HepG2 (cell line): ENCODE data around the gene SMYD5. TPM values are rescaled to one million over a fixed set of nuclear protein-coding genes. Genes with fewer than 3 reads are reported as not detected.

ENCODE experiments used
- ATF3 ChIP-seq: sonication (generic); formaldehyde crosslinking; IDR thresholded peaks from 2 replicates; pipeline ENCODE4 v1.4.0; 2020; ENCODE audit warnings: missing genetic modification reagents
- CEBPB ChIP-seq: IDR thresholded peaks from 2 replicates; pipeline ENCODE4 v1.6.1; 2011; ENCODE audit warnings: low read depth, low read length, improper control_type of control experiment, borderline replicate concordance
- GATAD1 ChIP-seq: IDR thresholded peaks from 2 replicates; pipeline ENCODE4 v1.6.1; 2016; ENCODE audit warnings: missing genetic modification reagents, missing compliant biosample characterization
- GTF2F1 ChIP-seq: fragments of 150-350 bp; IDR thresholded peaks from 2 replicates; pipeline ENCODE4 v1.6.1; 2014; ENCODE audit warnings: low read length
- HIVEP1 ChIP-seq: sonication (generic); formaldehyde crosslinking; IDR thresholded peaks from 2 replicates; pipeline ENCODE4 v1.4.0; 2020; ENCODE audit warnings: mild to moderate bottlenecking, missing genetic modification reagents
- HMGXB3 ChIP-seq: sonication (generic); formaldehyde crosslinking; IDR thresholded peaks from 2 replicates; pipeline ENCODE4 v1.4.0; 2020; ENCODE audit warnings: missing genetic modification reagents, borderline replicate concordance
- IKZF1 ChIP-seq: fragments of 450-650 bp; IDR thresholded peaks from 2 replicates; pipeline ENCODE4 v1.7.1; 2016
- KLF6 ChIP-seq: IDR thresholded peaks from 2 replicates; pipeline ENCODE4 v1.8.0; 2016; ENCODE audit warnings: missing biosample characterization, missing genetic modification reagents
- MNT ChIP-seq: fragments of 450-650 bp; IDR thresholded peaks from 2 replicates; pipeline ENCODE4 v1.6.1; 2016
- PTBP1 ChIP-seq: fragments of 200-400 bp; formaldehyde crosslinking; IDR thresholded peaks from 2 replicates; pipeline ENCODE4 v1.6.1; 2018; ENCODE audit warnings: low read length, low read depth; ENCODE audit not compliant: poor library complexity, severe bottlenecking
- SNAPC5 ChIP-seq: sonication (generic); formaldehyde crosslinking; IDR thresholded peaks from 2 replicates; pipeline ENCODE4 v1.8.1; 2023; ENCODE audit warnings: mild to moderate bottlenecking, missing genetic modification reagents, borderline replicate concordance
- TBP ChIP-seq: sonication (generic); formaldehyde crosslinking; IDR thresholded peaks from 2 replicates; pipeline ENCODE4 v1.5.0; 2020; ENCODE audit warnings: missing genetic modification reagents
- TP53 ChIP-seq: sonication (generic); formaldehyde crosslinking; conservative IDR thresholded peaks from 2 replicates; pipeline ENCODE4 v1.4.0; 2020; ENCODE audit warnings: missing genetic modification reagents
- UBTF ChIP-seq: sonication (generic); formaldehyde crosslinking; IDR thresholded peaks from 2 replicates; pipeline ENCODE4 v1.4.0; 2020; ENCODE audit warnings: mild to moderate bottlenecking, missing genetic modification reagents
- ZBTB43 ChIP-seq: sonication (generic); formaldehyde crosslinking; conservative IDR thresholded peaks from 2 replicates; pipeline ENCODE4 v1.4.0; 2020; ENCODE audit warnings: missing genetic modification reagents
- ZFP62 ChIP-seq: sonication (generic); formaldehyde crosslinking; IDR thresholded peaks from 2 replicates; pipeline ENCODE4 v1.4.0; 2020; ENCODE audit warnings: missing genetic modification reagents
- ZNF367 ChIP-seq: sonication (generic); formaldehyde crosslinking; IDR thresholded peaks from 2 replicates; pipeline ENCODE4 v1.4.0; 2020; ENCODE audit warnings: missing genetic modification reagents, borderline replicate concordance
- ZNF44 ChIP-seq: sonication (generic); formaldehyde crosslinking; IDR thresholded peaks from 2 replicates; pipeline ENCODE4 v1.5.1; 2020; ENCODE audit warnings: mild to moderate bottlenecking, missing genetic modification reagents
- ZNF737 ChIP-seq: sonication (generic); formaldehyde crosslinking; IDR thresholded peaks from 2 replicates; pipeline ENCODE4 v1.5.0; 2020; ENCODE audit warnings: missing genetic modification reagents, mild to moderate bottlenecking, borderline replicate concordance
- ZSCAN22 ChIP-seq: sonication (generic); formaldehyde crosslinking; IDR thresholded peaks from 2 replicates; pipeline ENCODE4 v1.4.0; 2020; ENCODE audit warnings: mild to moderate bottlenecking, missing genetic modification reagents
- ZSCAN25 ChIP-seq: sonication (generic); formaldehyde crosslinking; IDR thresholded peaks from 2 replicates; pipeline ENCODE4 v1.8.0; 2022; ENCODE audit warnings: mild to moderate bottlenecking, missing genetic modification reagents
- polyA plus RNA-seq, 8 experiments: library from polyadenylated mRNA; depleted of rRNA in 3 of 8; stranded (reverse) in 7 of 8; unstranded in 1 of 8; fragments of >200 nt; fragmentation: Illumina TruSeq in 4 of 8; extraction: Trizol in 4 of 8; gene quantifications; 2 replicates each; pipeline versions ENCODE4 v1.2.1 to v1.2.3, GENCODE V29; 2011 to 2016; ENCODE audit warnings: low read depth in 4 of 8, missing spikeins in 1 of 8, mixed read lengths in 1 of 8; ENCODE audit not compliant: insufficient read depth in 1 of 8
- total RNA-seq, 5 experiments: library from RNA; depleted of rRNA; stranded (reverse); fragments of >200 nt; fragmentation: Illumina TruSeq; extraction: Trizol; gene quantifications; 2 replicates each; pipeline ENCODE4 v1.2.3, GENCODE V29; 2016; ENCODE audit warnings: low read depth in 1 of 5

SMYD5 gene
- total and polyA plus RNA-seq, 2 of the 13 experiments (the other 11 are each of a cell fraction or from before 2014, with no cell fraction given), result 55.8 to 70.4 TPM

GRCh38 chr2:73262108-73262651 lies 48.1 kb downstream of the SMYD5 start (continued):
- TF ChIP-seq PTBP1, result no peak
- TF ChIP-seq TP53 (CRISPR knock-in tag), result 0 out of 2 replicates have a peak, but pooled peaks have one; percentile 21
- TF ChIP-seq IKZF1, result no peak
- no peak for TF ChIP-seq ZNF737 (CRISPR knock-in tag)
- no peak for TF ChIP-seq MNT
- no peak for TF ChIP-seq SNAPC5 (CRISPR knock-in tag)
- TF ChIP-seq ZBTB43 (CRISPR knock-in tag), result peak; percentile 67; the same call in 1 of the 2 replicates
- TF ChIP-seq KLF6 (CRISPR knock-in tag), result no peak
- no peak for TF ChIP-seq TBP (CRISPR knock-in tag)
- no peak for TF ChIP-seq ZSCAN22
- TF ChIP-seq HIVEP1 (CRISPR knock-in tag), result 0 out of 2 replicates have a peak, but pooled peaks have one; percentile 50
- no peak for TF ChIP-seq ZFP62 (CRISPR knock-in tag)
- 0 out of 2 replicates have a peak, but pooled peaks have one; percentile 41 for TF ChIP-seq GATAD1
- TF ChIP-seq HMGXB3 (CRISPR knock-in tag), result peak; percentile 95
- no peak for TF ChIP-seq GTF2F1
- no peak for TF ChIP-seq ATF3 (CRISPR knock-in tag)
- no peak for TF ChIP-seq ZNF367 (CRISPR knock-in tag)
- TF ChIP-seq ZSCAN25 (CRISPR knock-in tag), result peak; percentile 73
- TF ChIP-seq UBTF (CRISPR knock-in tag), result peak; percentile 45; the same call in 1 of the 2 replicates
- TF ChIP-seq ZNF44 (CRISPR knock-in tag), result no peak
- TF ChIP-seq CEBPB, result peak; percentile 67; the same call in 1 of the 2 replicates
